GM12892 (cell line): ENCODE data around the gene SAP130.

Experiments used
- POLR2A ChIP-seq: IDR thresholded peaks from 2 replicates; pipeline ENCODE4 v1.6.1; 2011; ENCODE audit warnings: low read depth, low read length, control low read depth
- POLR2AphosphoS5 ChIP-seq: IDR thresholded peaks from 2 replicates; pipeline ENCODE4 v1.6.1; 2011; ENCODE audit warnings: low read depth, low read length, control low read depth
- TAF1 ChIP-seq: IDR thresholded peaks from 2 replicates; pipeline ENCODE4 v1.6.1; 2011; ENCODE audit warnings: low read depth, mild to moderate bottlenecking, control low read depth, low read length, borderline replicate concordance

DNA sequence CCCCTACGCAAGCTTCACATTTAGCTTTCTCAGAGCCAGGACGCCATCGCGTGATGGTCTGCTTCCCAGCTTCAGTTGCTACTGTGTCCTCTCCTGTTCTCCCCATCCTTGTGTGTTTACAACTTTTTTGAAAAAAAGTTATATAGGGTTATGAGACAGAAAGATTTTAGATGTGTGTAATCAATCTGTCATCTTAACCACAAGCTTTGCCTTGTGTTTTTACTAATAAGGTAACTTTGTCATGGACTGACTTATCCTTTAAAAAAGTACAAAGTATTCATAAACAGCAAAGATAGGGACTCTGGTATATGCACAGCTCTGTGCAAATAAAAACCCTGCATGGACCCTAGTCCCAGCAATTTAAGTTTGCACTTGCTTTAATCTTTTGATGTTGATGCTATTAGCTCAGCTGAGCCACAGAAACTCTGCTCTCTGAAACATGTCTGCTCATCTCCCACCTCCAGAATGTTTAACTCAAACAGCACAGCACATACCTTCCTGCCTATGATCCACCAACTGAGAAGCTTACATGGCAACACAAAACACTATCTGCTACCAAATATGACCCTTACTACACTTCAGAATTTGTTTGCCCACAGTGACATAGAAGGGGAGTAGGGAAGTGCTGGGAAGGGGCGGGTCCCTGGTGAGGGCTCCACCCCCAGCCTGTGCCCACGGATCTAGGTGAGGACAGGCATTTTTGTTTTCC is 42.7 kb downstream of the SAP130 start:
- TF ChIP-seq POLR2A (no peak), TAF1 (no peak), POLR2AphosphoS5 (no peak)
